CD4-positive, alpha-beta T cell (primary cell): Measurements from ENCODE around the gene BHMT2. TPM values are rescaled to one million over a fixed set of nuclear protein-coding genes. Genes with fewer than 3 reads are reported as not detected.

ENCODE experiments used
- ATAC-seq: fragments of 200-7000 bp; cut with Tn5 transposase; one replicate; pipeline ENCODE4 v1.10.0; 2022; ENCODE audit warnings: mild to moderate bottlenecking; ENCODE audit not compliant: poor library complexity
- CTCF ChIA-PET: fragments of 350-600 bp; sonication (Branson Sonifier 250); formaldehyde crosslinking; loops from one replicate; lab custom pipeline; 2021; ENCODE audit warnings: antibody characterized with exemption, inconsistent platforms; lab: Charles Lee
- POLR2A ChIA-PET: fragments of 350-600 bp; sonication (Branson Sonifier 250); formaldehyde crosslinking; loops from one replicate; lab custom pipeline; 2021; ENCODE audit warnings: antibody characterized with exemption, inconsistent platforms; lab: Charles Lee
- DNase-seq, 14 experiments: peaks; one replicate each; pipeline ENCODE4 v3.0.0-alpha.2; 2013 to 2020; ENCODE audit warnings: mixed read lengths in 2 of 14
- H3K27ac ChIP-seq, 2 donors: one replicate each; pipeline versions ENCODE4 v1.5.1 to v1.7.0; 2013; ENCODE audit warnings: low read length in 2 of 2, low read depth in 1 of 2, mild to moderate bottlenecking in 1 of 2
- H3K27me3 ChIP-seq, 2 experiments: 1 replicate in 1 of 2; 2 replicates in 1 of 2; pipeline versions ENCODE4 v1.6.1 to v1.7.0; 2013; ENCODE audit warnings: low read length in 2 of 2, control low read depth in 1 of 2, mild to moderate bottlenecking in 1 of 2, moderate library complexity in 1 of 2; ENCODE audit not compliant: insufficient read depth in 2 of 2, control insufficient read depth in 1 of 2
- H3K36me3 ChIP-seq: one replicate; pipeline ENCODE4 v1.6.1; 2013; ENCODE audit warnings: low read length, control low read depth; ENCODE audit not compliant: insufficient read depth
- H3K4me1 ChIP-seq: one replicate; pipeline ENCODE4 v1.6.1; 2013; ENCODE audit warnings: low read length, control low read depth; ENCODE audit not compliant: insufficient read depth
- H3K4me3 ChIP-seq: one replicate; pipeline ENCODE4 v1.5.1; 2013; ENCODE audit warnings: mild to moderate bottlenecking, low read length, moderate library complexity
- H3K9me3 ChIP-seq, 2 experiments: 1 replicate in 1 of 2; 2 replicates in 1 of 2; pipeline versions ENCODE4 v1.6.1 to v1.7.0; 2013; ENCODE audit warnings: low read length in 2 of 2, mild to moderate bottlenecking in 2 of 2, control low read depth in 1 of 2, moderate library complexity in 1 of 2; ENCODE audit not compliant: control insufficient read depth in 1 of 2, insufficient read depth in 1 of 2
- H3K27ac Mint-ChIP-seq: one replicate; pipeline ENCODE4 v1.8.0; 2020; ENCODE audit warnings: mixed read lengths
- H3K27me3 Mint-ChIP-seq: one replicate; pipeline ENCODE4 v1.8.0; 2021; ENCODE audit warnings: mixed read lengths
- H3K36me3 Mint-ChIP-seq: one replicate; pipeline ENCODE4 v1.8.0; 2021; ENCODE audit warnings: low read depth, mixed read lengths
- H3K4me1 Mint-ChIP-seq: one replicate; pipeline ENCODE4 v1.8.0; 2021; ENCODE audit warnings: low read depth, mixed read lengths
- H3K4me3 Mint-ChIP-seq: one replicate; pipeline ENCODE4 v1.8.0; 2020; ENCODE audit warnings: mild to moderate bottlenecking, mixed read lengths
- H3K9me3 Mint-ChIP-seq: one replicate; pipeline ENCODE4 v1.8.0; 2020; ENCODE audit warnings: mixed read lengths
- CTCF ChIP-seq: fragments of 200-600 bp; IDR thresholded peaks from one replicate; pipeline ENCODE4 v1.8.0; 2022; ENCODE audit warnings: antibody characterized with exemption, mild to moderate bottlenecking
- intact Hi-C, 2 experiments: fragments of 100-400 bp; cut with DNase I in 1 of 2; cut with micrococcal nuclease in 1 of 2; formaldehyde crosslinking; loops; one replicate each; pipeline versions ENCODE4 v1.15.1 to v1.9.0; 2023 to 2025; cut with DNase I, micrococcal nuclease
- total RNA-seq, 174 experiments: library from RNA in 2 of 174; stranded (reverse) in 2 of 174; gene quantifications; one replicate each; pipeline ENCODE4 v1.2.3 and lab custom pipeline; 2021 to 2026

The BHMT2 gene
- total RNA-seq, 2 experiments from 2014 or later: not detected

DNA sequence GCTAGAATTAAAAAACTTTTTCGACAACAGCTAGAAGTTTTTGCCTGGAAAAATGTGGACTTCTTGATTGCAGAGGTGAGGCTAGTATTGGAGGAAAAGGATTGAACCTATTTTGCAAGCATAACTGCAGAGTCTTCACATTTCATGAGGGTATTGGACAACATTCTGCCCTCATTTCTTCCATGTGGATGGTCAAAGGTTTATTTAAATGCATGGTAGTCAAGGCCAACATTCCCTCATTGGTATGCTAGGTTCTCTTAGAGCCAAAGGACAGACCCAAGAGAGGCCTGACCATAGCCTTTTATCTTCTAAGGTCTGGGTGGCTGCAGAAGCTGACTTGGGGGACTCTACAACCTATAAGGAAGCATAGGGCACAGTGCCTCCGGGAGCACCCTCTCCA lies 11.2 kb downstream of the BHMT2 start:
- Histone ChIP-seq H3K9me3 (no peaks in the 10 kb centered on the region), H3K27ac (no peak overlapping the region), H3K4me3 (no peak overlapping the region), H3K4me1 (no peaks in the 10 kb centered on the region), H3K27me3 (no peaks in the 10 kb centered on the region), H3K36me3 (no peaks in the 10 kb centered on the region)
- Mint-ChIP-seq H3K9me3 (no peaks in the 10 kb centered on the region), H3K4me3 (no peak overlapping the region), H3K27ac (no peak overlapping the region), H3K36me3 (no peaks in the 10 kb centered on the region), H3K27me3 (no peaks in the 10 kb centered on the region), H3K4me1 (no peaks in the 10 kb centered on the region)
- ATAC-seq: no peak
- intact Hi-C loops: no loop called here
- no peak for DNase-seq
- no peak for TF ChIP-seq CTCF
- CTCF ChIA-PET: no interaction called here
- POLR2A ChIA-PET: no interaction called here

GRCh38 chr5:79081779-79082178 lies 12.2 kb downstream of the BHMT2 start:
- H3K4me1 Mint-ChIP-seq: no peaks in the 10 kb centered on the region
- no peak for ATAC-seq
- Histone ChIP-seq H3K9me3 (no peaks in the 10 kb centered on the region), H3K27me3 (no peaks in the 10 kb centered on the region), H3K4me3 (no peak overlapping the region), H3K4me1 (no peaks in the 10 kb centered on the region), H3K36me3 (no peaks in the 10 kb centered on the region), H3K27ac (no peak overlapping the region)
- no peak overlapping the region for H3K4me3 Mint-ChIP-seq
- no peaks in the 10 kb centered on the region for H3K36me3 Mint-ChIP-seq
- no peaks in the 10 kb centered on the region for H3K27me3 Mint-ChIP-seq
- ChIA-PET POLR2A (no interaction called here), CTCF (no interaction called here)
- H3K9me3 Mint-ChIP-seq: no peaks in the 10 kb centered on the region
- TF ChIP-seq CTCF: no peak
- intact Hi-C loops: no loop called here
- no peak overlapping the region for H3K27ac Mint-ChIP-seq
- DNase-seq: no peak

GRCh38 chr5:79086116-79086515 lies 16.5 kb downstream of the BHMT2 start:
- Mint-ChIP-seq H3K4me1 (no peaks in the 10 kb centered on the region), H3K36me3 (no peaks in the 10 kb centered on the region), H3K4me3 (no peak overlapping the region), H3K9me3 (no peaks in the 10 kb centered on the region), H3K27me3 (no peaks in the 10 kb centered on the region), H3K27ac (no peak overlapping the region)
- no peak overlapping the region for H3K27ac ChIP-seq
- H3K9me3 ChIP-seq: no peaks in the 10 kb centered on the region
- H3K27me3 ChIP-seq: no peaks in the 10 kb centered on the region
- ATAC-seq: no peak
- DNase-seq: no peak
- CTCF ChIA-PET: interaction anchor here (0.5 kb wide), 1 partner anchor 8 kb away, joined by 3 read pairs; no protein-coding TSS in a partner anchor
- H3K4me3 ChIP-seq: no peak overlapping the region
- POLR2A ChIA-PET: no interaction called here
- intact Hi-C loops: no loop called here
- no peaks in the 10 kb centered on the region for H3K36me3 ChIP-seq
- H3K4me1 ChIP-seq: no peaks in the 10 kb centered on the region
- TF ChIP-seq CTCF: no peak
